Vagina (tissue), 2 donors: ENCODE data around the gene CADM2.
"Not testable (repeated sequence)": the region's sequence is repeated elsewhere in the genome, so short reads cannot be mapped to it uniquely, and the experiment has no call there.

Experiments
- POLR2A ChIP-seq, 2 donors: fragments of 450-650 bp; IDR thresholded peaks; one replicate each; pipeline ENCODE4 v1.6.1; 2017; ENCODE audit warnings: antibody characterized with exemption in 2 of 2, mild to moderate bottlenecking in 2 of 2, moderate library complexity in 2 of 2
- POLR2AphosphoS5 ChIP-seq, 2 donors: sonication (generic); formaldehyde crosslinking; IDR thresholded peaks; one replicate each; pipeline ENCODE4 v1.9.0; 2017; ENCODE audit warnings: antibody characterized with exemption in 2 of 2, mild to moderate bottlenecking in 2 of 2, low read depth in 1 of 2; ENCODE audit not compliant: insufficient read depth in 1 of 2
- TF ChIP-seq, protein P1 (sequence below), 3 experiments: fragments of 450-650 bp in 2 of 3; fragments of 200-600 bp in 1 of 3; sonication (generic) in 1 of 3; IDR thresholded peaks; one replicate each; pipeline ENCODE4 v1.5.1; 2017 to 2019; ENCODE audit warnings: antibody characterized with exemption in 3 of 3, mild to moderate bottlenecking in 2 of 3, moderate library complexity in 2 of 3

DNA sequence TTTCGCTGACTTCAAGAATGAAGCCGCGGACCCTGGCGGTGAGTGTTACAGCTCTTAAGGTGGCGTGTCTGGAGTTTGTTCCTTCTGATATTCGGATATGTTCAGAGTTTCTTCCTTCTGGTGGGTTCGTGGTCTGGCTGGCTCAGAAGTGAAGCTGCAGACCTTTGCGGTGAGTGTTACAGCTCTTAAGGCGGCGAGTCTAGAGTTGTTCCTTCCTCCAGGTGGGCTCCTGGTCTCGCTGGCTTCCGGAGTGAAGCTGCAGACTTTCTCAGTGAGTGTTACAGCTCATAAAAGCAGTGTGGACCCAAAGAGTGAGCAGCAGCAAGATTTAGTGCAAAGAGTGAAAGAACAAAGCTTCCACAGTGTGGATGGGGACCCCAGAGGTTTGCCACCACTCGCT is 174.1 kb downstream of the CADM2 start:
- TF ChIP-seq, protein P1, sequence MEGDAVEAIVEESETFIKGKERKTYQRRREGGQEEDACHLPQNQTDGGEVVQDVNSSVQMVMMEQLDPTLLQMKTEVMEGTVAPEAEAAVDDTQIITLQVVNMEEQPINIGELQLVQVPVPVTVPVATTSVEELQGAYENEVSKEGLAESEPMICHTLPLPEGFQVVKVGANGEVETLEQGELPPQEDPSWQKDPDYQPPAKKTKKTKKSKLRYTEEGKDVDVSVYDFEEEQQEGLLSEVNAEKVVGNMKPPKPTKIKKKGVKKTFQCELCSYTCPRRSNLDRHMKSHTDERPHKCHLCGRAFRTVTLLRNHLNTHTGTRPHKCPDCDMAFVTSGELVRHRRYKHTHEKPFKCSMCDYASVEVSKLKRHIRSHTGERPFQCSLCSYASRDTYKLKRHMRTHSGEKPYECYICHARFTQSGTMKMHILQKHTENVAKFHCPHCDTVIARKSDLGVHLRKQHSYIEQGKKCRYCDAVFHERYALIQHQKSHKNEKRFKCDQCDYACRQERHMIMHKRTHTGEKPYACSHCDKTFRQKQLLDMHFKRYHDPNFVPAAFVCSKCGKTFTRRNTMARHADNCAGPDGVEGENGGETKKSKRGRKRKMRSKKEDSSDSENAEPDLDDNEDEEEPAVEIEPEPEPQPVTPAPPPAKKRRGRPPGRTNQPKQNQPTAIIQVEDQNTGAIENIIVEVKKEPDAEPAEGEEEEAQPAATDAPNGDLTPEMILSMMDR (IDR thresholded peaks at IDR 0.05) = not testable (repeated sequence)
- TF ChIP-seq POLR2AphosphoS5 (IDR thresholded peaks at IDR 0.05; ENCODE audit: insufficient read depth in 1 of 2, low read depth in 1 of 2); POLR2A (IDR thresholded peaks at IDR 0.05): not testable (repeated sequence)
